MM.1S (cell line): ENCODE data around the gene ACTA1.

Experiments
- EZH2 ChIP-seq: fragments of 300-600 bp; sonication (generic); optimal IDR thresholded peaks from 2 replicates; pipeline ENCODE3; 2017; ENCODE audit warnings: low read depth, mild to moderate bottlenecking, antibody characterized with exemption, low read length, mixed read lengths
- TF ChIP-seq, protein P1 (sequence below): fragments of 300-600 bp; sonication (generic); IDR thresholded peaks from 2 replicates; pipeline ENCODE4 v1.5.1; 2016; ENCODE audit warnings: antibody characterized with exemption, low read length, mixed read lengths

- TF ChIP-seq EZH2, result no peak
- TF ChIP-seq, protein P1, sequence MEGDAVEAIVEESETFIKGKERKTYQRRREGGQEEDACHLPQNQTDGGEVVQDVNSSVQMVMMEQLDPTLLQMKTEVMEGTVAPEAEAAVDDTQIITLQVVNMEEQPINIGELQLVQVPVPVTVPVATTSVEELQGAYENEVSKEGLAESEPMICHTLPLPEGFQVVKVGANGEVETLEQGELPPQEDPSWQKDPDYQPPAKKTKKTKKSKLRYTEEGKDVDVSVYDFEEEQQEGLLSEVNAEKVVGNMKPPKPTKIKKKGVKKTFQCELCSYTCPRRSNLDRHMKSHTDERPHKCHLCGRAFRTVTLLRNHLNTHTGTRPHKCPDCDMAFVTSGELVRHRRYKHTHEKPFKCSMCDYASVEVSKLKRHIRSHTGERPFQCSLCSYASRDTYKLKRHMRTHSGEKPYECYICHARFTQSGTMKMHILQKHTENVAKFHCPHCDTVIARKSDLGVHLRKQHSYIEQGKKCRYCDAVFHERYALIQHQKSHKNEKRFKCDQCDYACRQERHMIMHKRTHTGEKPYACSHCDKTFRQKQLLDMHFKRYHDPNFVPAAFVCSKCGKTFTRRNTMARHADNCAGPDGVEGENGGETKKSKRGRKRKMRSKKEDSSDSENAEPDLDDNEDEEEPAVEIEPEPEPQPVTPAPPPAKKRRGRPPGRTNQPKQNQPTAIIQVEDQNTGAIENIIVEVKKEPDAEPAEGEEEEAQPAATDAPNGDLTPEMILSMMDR, result no peak
These were observed 45.0 kb upstream of the ACTA1 start for GRCh38 chr1:229478852-229479251.
